SK-N-SH (cell line): Measurements from ENCODE around the gene AP3B2. TPM values are rescaled to one million over a fixed set of nuclear protein-coding genes. Genes with fewer than 3 reads are reported as not detected.

ENCODE experiments used
- CTCF ChIA-PET: fragments of 300-600, 350-600 bp; formaldehyde crosslinking; extraction: SDS; loops from one replicate; lab custom pipeline; 2021; lab: Yijun Ruan, JAX
- POLR2A ChIA-PET: fragments of 350-600 bp; sonication (Branson Sonifier 250); formaldehyde crosslinking; extraction: SDS; loops from one replicate; lab custom pipeline; 2020; ENCODE audit warnings: antibody characterized with exemption, inconsistent platforms; lab: Yijun Ruan, JAX
- DNase-seq: peaks from one replicate; pipeline ENCODE4 v3.0.0; 2012
- H2AFZ ChIP-seq: fragments of 200-600 bp; sonication (generic); 2 replicates; pipeline ENCODE4 v1.8.1; 2016; ENCODE audit warnings: antibody characterized with exemption, mild to moderate bottlenecking, low read depth
- H3F3A ChIP-seq: fragments of 200-600 bp; sonication (generic); replicated peaks from 2 replicates; pipeline ENCODE3; 2016; ENCODE audit warnings: antibody characterized with exemption, mild to moderate bottlenecking; ENCODE audit not compliant: insufficient read depth
- H3K27ac ChIP-seq, 2 experiments: fragments of 200-500 bp in 1 of 2; fragments of 200-600 bp in 1 of 2; sonication (Bioruptor generic) in 1 of 2; sonication (generic), shearing (Covaris generic) in 1 of 2; 2 replicates each; pipeline versions ENCODE4 v1.5.1 to v1.6.1; 2014 to 2016; ENCODE audit warnings: low read depth in 2 of 2, inconsistent platforms in 1 of 2, low read length in 1 of 2, mild to moderate bottlenecking in 1 of 2, mixed read lengths in 1 of 2
- H3K27me3 ChIP-seq: fragments of 200-600 bp; sonication (generic), shearing (Covaris generic); 2 replicates; pipeline ENCODE4 v1.6.1; 2016; ENCODE audit warnings: mixed run types; ENCODE audit not compliant: insufficient read depth
- H3K36me3 ChIP-seq, 2 experiments: fragments of 200-500 bp in 1 of 2; fragments of 200-600 bp in 1 of 2; sonication (Bioruptor generic) in 1 of 2; sonication (generic) in 1 of 2; replicated peaks in 1 of 2; 2 replicates each; pipeline versions ENCODE3 to v1.5.1; 2014 to 2016; ENCODE audit warnings: low read length in 1 of 2, mild to moderate bottlenecking in 1 of 2; ENCODE audit not compliant: insufficient read depth in 2 of 2, control insufficient read depth in 1 of 2
- H3K4me1 ChIP-seq, 2 experiments: fragments of 200-500 bp in 1 of 2; fragments of 200-600 bp in 1 of 2; sonication (Bioruptor generic) in 1 of 2; sonication (generic), shearing (Covaris generic) in 1 of 2; 2 replicates each; pipeline versions ENCODE4 v1.5.1 to v1.6.1; 2014 to 2016; ENCODE audit warnings: low read depth in 1 of 2, low read length in 1 of 2, mixed run types in 1 of 2; ENCODE audit not compliant: insufficient read depth in 2 of 2, control insufficient read depth in 1 of 2
- H3K4me2 ChIP-seq: fragments of 200-600 bp; sonication (generic), shearing (Covaris generic); 2 replicates; pipeline ENCODE4 v1.6.1; 2017; ENCODE audit warnings: mixed run types
- H3K4me3 ChIP-seq, 2 experiments: fragments of 200-500 bp in 1 of 2; fragments of 200-600 bp in 1 of 2; sonication (Bioruptor generic) in 1 of 2; sonication (generic), shearing (Covaris generic) in 1 of 2; 2 replicates each; pipeline versions ENCODE4 v1.5.1 to v1.8.1; 2014 to 2016; ENCODE audit warnings: low read depth in 2 of 2, inconsistent platforms in 1 of 2, low read length in 1 of 2, mild to moderate bottlenecking in 1 of 2, mixed read lengths in 1 of 2, moderate library complexity in 1 of 2
- H3K79me2 ChIP-seq: fragments of 200-600 bp; sonication (generic); 2 replicates; pipeline ENCODE4 v1.8.1; 2017; ENCODE audit warnings: mild to moderate bottlenecking; ENCODE audit not compliant: insufficient read depth
- H3K9ac ChIP-seq: fragments of 200-600 bp; sonication (generic); 2 replicates; pipeline ENCODE4 v1.6.1; 2017; ENCODE audit warnings: mixed run types
- H3K9me2 ChIP-seq: fragments of 200-600 bp; sonication (generic); 2 replicates; pipeline ENCODE4 v1.6.1; 2017; ENCODE audit warnings: mixed run types
- H3K9me3 ChIP-seq: fragments of 200-600 bp; sonication (generic); 2 replicates; pipeline ENCODE4 v1.6.1; 2017; ENCODE audit warnings: mixed run types, mild to moderate bottlenecking, moderate library complexity
- H4K20me1 ChIP-seq: fragments of 200-600 bp; sonication (generic); 2 replicates; pipeline ENCODE4 v1.6.1; 2017; ENCODE audit warnings: mild to moderate bottlenecking, mixed run types; ENCODE audit not compliant: insufficient read depth
- CHD2 ChIP-seq: fragments of 150-350 bp; IDR thresholded peaks from 2 replicates; pipeline ENCODE4 v1.6.1; 2018; ENCODE audit warnings: low read length; ENCODE audit not compliant: partially characterized antibody
- FOXJ3 ChIP-seq: sonication (generic); formaldehyde crosslinking; IDR thresholded peaks from 2 replicates; pipeline ENCODE4 v1.5.1; 2020; ENCODE audit warnings: mild to moderate bottlenecking, missing genetic modification reagents
- GABPA ChIP-seq: IDR thresholded peaks from 2 replicates; pipeline ENCODE4 v1.4.0; 2012; ENCODE audit warnings: low read depth, mild to moderate bottlenecking
- GATA2 ChIP-seq: sonication (generic); formaldehyde crosslinking; IDR thresholded peaks from 2 replicates; pipeline ENCODE4 v1.5.0; 2020; ENCODE audit warnings: mild to moderate bottlenecking, missing genetic modification reagents
- IRF3 ChIP-seq: fragments of 150-350 bp; IDR thresholded peaks from 2 replicates; pipeline ENCODE4 v1.6.1; 2016; ENCODE audit warnings: mild to moderate bottlenecking, low read depth, low read length
- NFIC ChIP-seq: IDR thresholded peaks from 2 replicates; pipeline ENCODE4 v1.4.0; 2012; ENCODE audit warnings: borderline replicate concordance
- NRF1 ChIP-seq: IDR thresholded peaks from 2 replicates; pipeline ENCODE4 v1.6.1; 2012; ENCODE audit warnings: low read depth, mild to moderate bottlenecking, low read length
- POLR2AphosphoS5 ChIP-seq: IDR thresholded peaks from 2 replicates; pipeline ENCODE4 v1.6.1; 2012; ENCODE audit warnings: low read depth, low read length
- RCOR1 ChIP-seq: fragments of 150-350 bp; IDR thresholded peaks from 2 replicates; pipeline ENCODE4 v1.6.1; 2017; ENCODE audit warnings: antibody characterized with exemption, low read length
- REST ChIP-seq: IDR thresholded peaks from 2 replicates; pipeline ENCODE4 v1.6.1; 2012; ENCODE audit warnings: mild to moderate bottlenecking, low read depth, low read length, moderate library complexity
- RFX5 ChIP-seq: IDR thresholded peaks from 2 replicates; pipeline ENCODE4 v1.6.1; 2012; ENCODE audit warnings: mild to moderate bottlenecking, improper control_type of control experiment, low read length
- SMC3 ChIP-seq: IDR thresholded peaks from 2 replicates; pipeline ENCODE4 v1.6.1; 2012; ENCODE audit warnings: low read depth, low read length, improper control_type of control experiment
- TCF12 ChIP-seq: IDR thresholded peaks from 2 replicates; pipeline ENCODE4 v1.4.0; 2012
- ZBTB33 ChIP-seq: IDR thresholded peaks from 2 replicates; pipeline ENCODE4 v1.4.0; 2012; ENCODE audit warnings: low read depth, borderline replicate concordance
- WGBS: methylation state at CpG from one replicate; pipeline ENCODE4 v1.1.6; 2017; ENCODE audit warnings: low lambda C conversion rate; 5-methylcytosine and 5-hydroxymethylcytosine counted together
- polyA plus RNA-seq, 3 experiments: library from polyadenylated mRNA; depleted of rRNA; stranded (reverse); fragments of >200 nt; gene quantifications; 2 replicates each; pipeline ENCODE4 v1.2.3, GENCODE V29; 2012

AP3B2 gene
- polyA plus RNA-seq, 1 of the 3 experiments (the other 2 are of a cell fraction): 0.77 TPM

DNA sequence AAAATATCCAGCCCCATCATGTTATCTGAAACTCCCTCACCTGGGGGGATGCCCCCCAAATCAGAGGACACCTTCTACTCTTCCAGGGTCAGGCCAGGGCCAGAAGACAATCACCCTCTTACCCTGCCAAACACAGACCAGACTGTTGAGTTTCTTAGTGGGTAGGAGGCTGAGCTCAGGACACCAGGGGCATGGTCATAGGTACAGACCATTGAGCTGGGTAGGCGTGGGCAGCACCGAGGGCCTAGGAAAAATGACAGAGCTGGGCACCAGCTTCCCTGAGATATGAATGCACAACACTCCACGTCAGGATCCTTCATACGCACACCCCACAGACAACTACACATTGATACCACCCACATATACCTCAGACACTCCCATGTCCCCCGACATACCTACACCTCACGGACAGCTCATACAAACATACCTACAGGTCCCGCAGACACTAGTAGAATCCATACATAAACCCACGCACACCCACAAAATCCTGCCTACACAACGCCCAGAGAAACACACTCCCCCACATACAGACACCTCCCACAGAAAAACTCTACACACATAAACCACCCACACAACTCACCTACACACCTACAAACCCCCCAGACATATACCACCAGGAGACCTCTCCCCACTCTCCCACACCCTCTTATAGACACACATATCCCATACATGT, 11.8 kb downstream of the AP3B2 start:
- H3K4me1 ChIP-seq: no peaks in the 10 kb centered on the region
- 65% methylated on average over 9 of the region's 9 CpGs for WGBS
- no peak overlapping the region for H3K27ac ChIP-seq
- no peak overlapping the region for H3K9ac ChIP-seq
- H3K79me2 ChIP-seq: no peaks in the 10 kb centered on the region
- no peaks in the 10 kb centered on the region for H3K9me2 ChIP-seq
- H3K4me3 ChIP-seq: no peak overlapping the region
- POLR2A ChIA-PET: no interaction called here
- H3K4me2 ChIP-seq: no peak overlapping the region
- peaks cover 0 to 2% of the 10 kb centered on the region in 2 experiments for H3K36me3 ChIP-seq
- H4K20me1 ChIP-seq: no peaks in the 10 kb centered on the region
- no peaks in the 10 kb centered on the region for H3K9me3 ChIP-seq
- CTCF ChIA-PET: no interaction called here
- H2AFZ ChIP-seq: no peak overlapping the region
- no peak for DNase-seq
- TF ChIP-seq GABPA (no peak), RCOR1 (no peak), RFX5 (no peak), TCF12 (no peak), CHD2 (no peak), IRF3 (no peak), GATA2 (CRISPR knock-in tag) (no peak), NFIC (no peak)
- H3K27me3 ChIP-seq: no peaks in the 10 kb centered on the region
- no peaks in the 10 kb centered on the region for H3F3A ChIP-seq

GRCh38 chr15:82692171-82692570, 17.5 kb downstream of the AP3B2 start:
- no peak for DNase-seq
- H3K9ac ChIP-seq: no peak overlapping the region
- no peak overlapping the region for H3K4me3 ChIP-seq
- H3K9me2 ChIP-seq: no peaks in the 10 kb centered on the region
- H4K20me1 ChIP-seq: no peaks in the 10 kb centered on the region
- 86% methylated on average over 23 of the region's 23 CpGs for WGBS
- TF ChIP-seq SMC3: no peak
- TF ChIP-seq FOXJ3 (CRISPR knock-in tag): no peak
- no peak for TF ChIP-seq NRF1
- TF ChIP-seq ZBTB33: no peak
- no peak for TF ChIP-seq POLR2AphosphoS5
- TF ChIP-seq IRF3: no peak
- no peak for TF ChIP-seq REST
- no peaks in the 10 kb centered on the region for H3K27me3 ChIP-seq
- ChIA-PET POLR2A (no interaction called here), CTCF (no interaction called here)
- no peaks in the 10 kb centered on the region for H3K9me3 ChIP-seq
- H3F3A ChIP-seq: no peaks in the 10 kb centered on the region
- no peak overlapping the region for H2AFZ ChIP-seq
- no peak overlapping the region for H3K27ac ChIP-seq
- H3K4me1 ChIP-seq: no peaks in the 10 kb centered on the region
- no peaks in the 10 kb centered on the region for H3K79me2 ChIP-seq
- no peaks in the 10 kb centered on the region for H3K36me3 ChIP-seq
- H3K4me2 ChIP-seq: no peak overlapping the region
